Epithelial cell of proximal tubule (primary cell): ENCODE measurements around the gene GRM5. TPM values are rescaled to one million over a fixed set of nuclear protein-coding genes. Genes with fewer than 3 reads are reported as not detected.

ENCODE experiments used
- DNase-seq: peaks from one replicate; pipeline ENCODE4 v3.0.0-alpha.2; 2011; ENCODE audit warnings: low read depth
- H3K4me3 ChIP-seq: 2 replicates; pipeline ENCODE4 v1.5.1; 2011; ENCODE audit warnings: low read depth, mild to moderate bottlenecking, low read length
- total RNA-seq: library from RNA; depleted of rRNA; stranded (reverse); fragments of >200 nt; gene quantifications from 2 replicates; pipeline ENCODE4 v1.2.3, GENCODE V29; 2015
- TF ChIP-seq, protein P1 (sequence below): conservative IDR thresholded peaks from 2 replicates; pipeline ENCODE4 v1.5.1; 2012; ENCODE audit warnings: low read depth, mild to moderate bottlenecking, low read length

Gene GRM5
- total RNA-seq, 1 donor from 2014 or later: 0.12 TPM

DNA sequence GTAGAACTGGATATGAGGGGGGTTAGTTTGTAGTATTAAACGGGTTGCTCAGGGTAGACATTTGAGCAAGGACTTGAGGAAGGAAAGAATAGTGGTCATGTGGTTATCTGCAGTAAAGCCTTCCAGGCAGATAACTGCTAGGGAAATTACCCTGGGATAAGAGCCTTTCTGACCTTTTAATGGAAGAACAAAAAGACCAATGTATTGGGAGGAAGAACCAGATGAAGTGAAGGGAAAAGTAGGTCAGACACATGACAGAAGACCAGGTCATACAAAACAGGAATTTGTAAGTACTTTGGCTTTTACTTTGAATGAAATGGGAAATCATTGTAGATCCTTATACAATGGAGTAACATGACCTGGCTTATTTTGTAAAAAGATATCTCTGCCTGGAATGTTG, 486.3 kb downstream of the GRM5 start:
- no peak overlapping the region for H3K4me3 ChIP-seq
- DNase-seq: no peak
- TF ChIP-seq, protein P1, sequence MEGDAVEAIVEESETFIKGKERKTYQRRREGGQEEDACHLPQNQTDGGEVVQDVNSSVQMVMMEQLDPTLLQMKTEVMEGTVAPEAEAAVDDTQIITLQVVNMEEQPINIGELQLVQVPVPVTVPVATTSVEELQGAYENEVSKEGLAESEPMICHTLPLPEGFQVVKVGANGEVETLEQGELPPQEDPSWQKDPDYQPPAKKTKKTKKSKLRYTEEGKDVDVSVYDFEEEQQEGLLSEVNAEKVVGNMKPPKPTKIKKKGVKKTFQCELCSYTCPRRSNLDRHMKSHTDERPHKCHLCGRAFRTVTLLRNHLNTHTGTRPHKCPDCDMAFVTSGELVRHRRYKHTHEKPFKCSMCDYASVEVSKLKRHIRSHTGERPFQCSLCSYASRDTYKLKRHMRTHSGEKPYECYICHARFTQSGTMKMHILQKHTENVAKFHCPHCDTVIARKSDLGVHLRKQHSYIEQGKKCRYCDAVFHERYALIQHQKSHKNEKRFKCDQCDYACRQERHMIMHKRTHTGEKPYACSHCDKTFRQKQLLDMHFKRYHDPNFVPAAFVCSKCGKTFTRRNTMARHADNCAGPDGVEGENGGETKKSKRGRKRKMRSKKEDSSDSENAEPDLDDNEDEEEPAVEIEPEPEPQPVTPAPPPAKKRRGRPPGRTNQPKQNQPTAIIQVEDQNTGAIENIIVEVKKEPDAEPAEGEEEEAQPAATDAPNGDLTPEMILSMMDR: no peak

DNA sequence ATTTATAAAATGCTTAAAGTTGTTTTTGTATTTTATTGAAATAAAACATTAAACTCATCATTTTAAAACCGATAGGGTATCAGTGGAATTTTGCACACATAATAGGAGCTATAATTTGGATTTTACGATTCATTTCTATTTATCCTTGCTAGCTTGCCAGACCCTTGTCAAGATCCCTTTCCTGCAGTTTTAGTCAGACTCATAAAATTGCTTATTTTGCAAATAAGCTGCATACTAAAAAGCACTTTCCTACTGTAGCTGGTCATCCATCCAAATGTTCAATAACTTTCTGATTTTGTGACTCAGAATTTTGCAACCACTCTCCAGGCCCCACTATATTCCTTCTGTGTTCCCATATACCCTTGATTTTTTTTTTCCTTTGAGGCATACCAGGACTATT, 489.0 kb downstream of the GRM5 start:
- H3K4me3 ChIP-seq: no peak overlapping the region
- no peak for DNase-seq

DNA sequence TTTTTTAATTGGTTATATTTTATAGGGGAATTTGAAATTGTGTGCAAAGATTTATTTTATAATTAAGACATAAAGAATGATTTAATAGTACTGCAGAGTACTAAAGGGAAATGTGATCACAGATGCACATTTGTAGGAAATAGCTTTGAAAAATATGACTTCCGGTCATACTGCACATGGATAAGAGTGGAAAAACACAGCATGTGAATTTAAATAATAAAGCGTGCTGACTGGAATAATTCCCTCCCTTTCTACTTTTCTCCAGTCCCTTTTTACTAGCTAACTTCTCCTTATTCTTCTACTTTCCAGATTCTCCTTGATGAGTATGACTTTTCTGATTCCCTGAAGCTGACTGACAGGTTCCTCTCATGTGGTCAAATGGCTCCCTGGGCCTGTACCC, 489.9 kb downstream of the GRM5 start:
- H3K4me3 ChIP-seq: no peak overlapping the region
- no peak for DNase-seq
- TF ChIP-seq, protein P1: no peak

More for the DNA sequence above, 489.0 kb downstream of the GRM5 start:
- TF ChIP-seq, protein P1: no peak

DNA sequence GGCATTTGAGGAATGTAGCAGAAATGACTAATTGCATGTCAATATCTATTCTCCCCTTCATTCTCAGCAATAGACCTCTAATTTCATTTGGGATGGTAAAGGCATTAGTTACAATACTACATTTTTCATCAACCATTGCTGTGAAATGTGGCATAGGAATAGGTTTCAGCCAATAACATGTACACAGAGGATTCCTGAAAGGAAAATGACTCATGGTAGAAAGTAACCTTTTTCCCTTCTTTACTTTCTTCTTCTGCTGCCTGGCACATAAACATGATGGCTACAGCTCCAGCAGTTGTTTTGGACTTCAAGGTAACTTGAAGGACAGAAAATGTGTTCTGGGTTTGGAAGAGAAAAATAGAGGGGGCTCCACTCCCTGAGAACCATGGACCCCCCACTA, 496.4 kb downstream of the GRM5 start:
- TF ChIP-seq, protein P1: no peak
- H3K4me3 ChIP-seq: no peak overlapping the region
- no peak for DNase-seq

DNA sequence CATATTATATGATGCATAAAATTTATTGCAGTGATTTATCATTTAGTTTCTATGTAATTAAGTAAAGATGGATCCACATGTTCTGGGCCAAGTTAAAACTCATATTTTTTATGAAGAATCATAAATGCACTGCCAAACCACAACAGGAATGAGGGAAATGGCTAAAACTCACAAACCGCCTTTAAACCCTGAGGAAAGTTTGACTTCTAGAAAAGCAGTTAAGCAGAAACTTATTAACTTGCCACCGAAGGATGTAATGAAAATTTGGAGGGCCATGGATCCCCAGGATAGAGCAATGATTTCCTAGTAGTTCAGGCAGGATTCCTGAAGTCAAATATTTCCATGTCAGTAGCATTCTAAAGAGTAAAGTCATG, 510.0 kb downstream of the GRM5 start:
- TF ChIP-seq, protein P1: no peak
- no peak overlapping the region for H3K4me3 ChIP-seq
- DNase-seq: no peak

DNA sequence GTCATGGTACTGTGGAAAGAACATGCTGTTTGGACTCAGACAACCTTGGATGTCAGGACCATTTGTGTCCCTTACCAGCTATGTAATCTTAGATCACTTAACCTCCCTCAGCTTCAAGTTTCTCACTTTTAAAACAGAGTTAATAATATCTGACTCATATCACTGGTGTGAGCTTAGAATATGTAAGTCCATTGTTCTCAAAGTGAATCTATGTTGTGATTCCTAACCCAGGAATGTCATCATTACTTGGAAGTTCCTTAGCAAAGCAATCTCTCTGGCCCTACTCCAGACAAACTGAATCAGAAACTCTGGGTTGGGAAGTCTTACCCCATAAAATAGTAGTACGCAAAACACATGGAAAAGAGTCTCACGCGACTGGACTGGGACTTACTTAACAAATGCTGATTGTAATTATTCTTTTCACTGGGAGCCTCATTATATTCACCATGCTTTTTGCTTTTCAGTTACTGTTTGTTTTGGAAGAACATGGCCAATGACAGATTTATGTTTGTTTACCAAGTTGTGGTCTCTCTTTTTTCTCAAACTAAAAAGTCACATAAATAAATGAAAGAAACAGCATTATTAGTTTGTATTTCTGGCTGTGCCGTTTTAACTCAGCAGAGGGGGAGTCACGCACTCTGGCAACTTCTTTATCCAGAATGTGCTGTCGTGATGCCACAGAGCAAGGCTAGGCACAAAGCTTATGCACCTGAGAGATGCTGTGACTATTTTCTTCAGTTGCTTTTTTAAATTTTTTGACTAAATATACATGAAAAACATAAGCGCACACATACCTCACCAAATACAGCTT, 510.6 kb downstream of the GRM5 start:
- DNase-seq: peak; percentile 98
- TF ChIP-seq, protein P1: no peak
- H3K4me3 ChIP-seq: no peak overlapping the region

DNA sequence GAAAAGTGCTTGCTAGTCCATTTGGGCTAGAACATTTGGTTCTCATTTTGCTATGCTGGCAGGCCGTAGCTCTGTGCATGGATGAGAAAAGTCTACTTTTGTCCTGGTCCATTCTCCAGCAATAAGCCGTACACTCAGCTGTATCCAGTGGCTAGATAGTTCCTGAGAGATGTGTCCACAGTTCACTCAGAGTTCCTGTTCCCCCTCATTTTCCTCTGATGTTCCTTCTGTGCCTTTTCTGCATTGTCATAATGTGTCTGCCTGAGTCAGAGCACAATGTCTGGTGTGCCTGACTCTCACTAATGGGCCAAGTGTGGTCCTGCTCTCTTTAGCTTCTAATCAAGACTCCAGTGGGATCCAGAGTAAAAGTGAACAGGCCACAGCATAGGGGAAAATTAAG, 512.6 kb downstream of the GRM5 start:
- H3K4me3 ChIP-seq: no peak overlapping the region
- DNase-seq: no peak
- TF ChIP-seq, protein P1: no peak
